Neuronal stem cell (in vitro differentiated cells): ENCODE data around the gene UGT1A9.
"Not testable (repeated sequence)": the region's sequence is repeated elsewhere in the genome, so short reads cannot be mapped to it uniquely, and the experiment has no call there.

Source experiments
- DNase-seq: peaks from one replicate; pipeline ENCODE4 v3.0.0-alpha.2; 2013; ENCODE audit warnings: low spot score
- H2AFZ ChIP-seq: one replicate; pipeline ENCODE4 v1.6.1; 2013; ENCODE audit warnings: mild to moderate bottlenecking, low read length, inconsistent platforms
- H2AK5ac ChIP-seq: 2 replicates; pipeline ENCODE4 v1.6.1; 2013; ENCODE audit warnings: low read depth, mild to moderate bottlenecking, inconsistent platforms, low read length, moderate library complexity, mixed read lengths
- H2BK120ac ChIP-seq: 2 replicates; pipeline ENCODE4 v1.6.1; 2013; ENCODE audit warnings: low read depth, mild to moderate bottlenecking, inconsistent platforms, low read length, moderate library complexity, mixed read lengths
- H2BK12ac ChIP-seq: one replicate; pipeline ENCODE4 v1.6.1; 2013; ENCODE audit warnings: low read length, inconsistent platforms
- H2BK15ac ChIP-seq: 2 replicates; pipeline ENCODE4 v1.6.1; 2013; ENCODE audit warnings: mild to moderate bottlenecking, low read length, inconsistent platforms, mixed read lengths
- H2BK5ac ChIP-seq: one replicate; pipeline ENCODE4 v1.6.1; 2013; ENCODE audit warnings: inconsistent platforms, mild to moderate bottlenecking, low read length, moderate library complexity
- H3K14ac ChIP-seq: one replicate; pipeline ENCODE4 v1.6.1; 2013; ENCODE audit warnings: low read length, inconsistent platforms
- H3K18ac ChIP-seq: 2 replicates; pipeline ENCODE4 v1.6.1; 2013; ENCODE audit warnings: low read length, inconsistent platforms
- H3K23ac ChIP-seq: 2 replicates; pipeline ENCODE4 v1.6.1; 2013; ENCODE audit warnings: low read depth, mild to moderate bottlenecking, mixed read lengths, low read length, inconsistent platforms; ENCODE audit not compliant: poor library complexity
- H3K27ac ChIP-seq: replicated peaks from 3 replicates; pipeline ENCODE4 v1.5.1; 2013; ENCODE audit warnings: low read length, inconsistent platforms
- H3K27me3 ChIP-seq, 3 experiments: 2 replicates each; pipeline ENCODE4 v1.6.1; 2013; ENCODE audit warnings: low read length in 3 of 3, mild to moderate bottlenecking in 2 of 3, inconsistent platforms in 1 of 3, low read depth in 1 of 3, mixed read lengths in 1 of 3, moderate library complexity in 1 of 3; ENCODE audit not compliant: control insufficient read depth in 3 of 3, insufficient read depth in 3 of 3
- H3K36me3 ChIP-seq, 2 donors: replicated peaks in 1 of 2; 2 replicates each; pipeline ENCODE4 v1.6.1; 2013; ENCODE audit warnings: low read length in 2 of 2; ENCODE audit not compliant: control insufficient read depth in 2 of 2, insufficient read depth in 2 of 2
- H3K4ac ChIP-seq: 2 replicates; pipeline ENCODE4 v1.6.1; 2013; ENCODE audit warnings: inconsistent platforms, mild to moderate bottlenecking, low read length, moderate library complexity
- H3K4me1 ChIP-seq, 2 donors: 1 replicate in 1 of 2; 2 replicates in 1 of 2; pipeline ENCODE4 v1.6.1; 2013; ENCODE audit warnings: low read length in 2 of 2, low read depth in 1 of 2; ENCODE audit not compliant: control insufficient read depth in 2 of 2, insufficient read depth in 1 of 2
- H3K4me2 ChIP-seq: one replicate; pipeline ENCODE4 v1.6.1; 2013; ENCODE audit warnings: mild to moderate bottlenecking, low read length, inconsistent platforms; ENCODE audit not compliant: insufficient read depth, poor library complexity, severe bottlenecking
- H3K4me3 ChIP-seq, 2 donors: 2 replicates each; pipeline ENCODE4 v1.5.1; 2013; ENCODE audit warnings: low read length in 2 of 2, mild to moderate bottlenecking in 2 of 2, inconsistent platforms in 1 of 2, moderate library complexity in 1 of 2
- H3K79me1 ChIP-seq: one replicate; pipeline ENCODE4 v1.6.1; 2013; ENCODE audit warnings: low read depth, mild to moderate bottlenecking, inconsistent platforms, low read length, moderate library complexity
- H3K9ac ChIP-seq: one replicate; pipeline ENCODE4 v1.6.1; 2013; ENCODE audit warnings: mild to moderate bottlenecking, low read depth, low read length, inconsistent platforms; ENCODE audit not compliant: poor library complexity
- H3K9me3 ChIP-seq, 2 donors: replicated peaks in 1 of 2; 2 replicates each; pipeline versions ENCODE3 to v1.6.1; 2013; ENCODE audit warnings: low read length in 2 of 2, mild to moderate bottlenecking in 2 of 2, inconsistent platforms in 1 of 2, low read depth in 1 of 2, mixed read lengths in 1 of 2, moderate library complexity in 1 of 2; ENCODE audit not compliant: control insufficient read depth in 2 of 2, insufficient read depth in 1 of 2
- H4K8ac ChIP-seq: one replicate; pipeline ENCODE4 v1.6.1; 2013; ENCODE audit warnings: low read depth, mild to moderate bottlenecking, inconsistent platforms, low read length, moderate library complexity
- H4K91ac ChIP-seq: one replicate; pipeline ENCODE4 v1.6.1; 2013; ENCODE audit warnings: low read length, low read depth, mild to moderate bottlenecking, inconsistent platforms; ENCODE audit not compliant: poor library complexity
- WGBS, 2 donors: extraction: QIAGEN DNeasy Blood & Tissue Kit; methylation state at CpG; one replicate each; pipeline ENCODE4 v1.1.7; 2013; ENCODE audit warnings: missing lambda C conversion rate in 2 of 2, mixed read lengths in 1 of 2; ENCODE audit not compliant: insufficient read length in 2 of 2, insufficient replicate concordance in 1 of 2; ENCODE audit errors: extremely low coverage in 2 of 2; 5-methylcytosine and 5-hydroxymethylcytosine counted together

The UGT1A9 gene

GRCh38 chr2:233751212-233752009, 79.7 kb downstream of the UGT1A9 start:
- H3K27me3 ChIP-seq, DNase-seq, H3K36me3 ChIP-seq, H3K23ac ChIP-seq, H2BK5ac ChIP-seq, H3K4me1 ChIP-seq, H2BK15ac ChIP-seq, H2AK5ac ChIP-seq, H2BK120ac ChIP-seq, H3K27ac ChIP-seq, H3K9ac ChIP-seq, H2AFZ ChIP-seq, H3K4me3 ChIP-seq, H4K8ac ChIP-seq, H3K79me1 ChIP-seq, H3K14ac ChIP-seq, H3K18ac ChIP-seq, H4K91ac ChIP-seq, H3K4ac ChIP-seq, H3K4me2 ChIP-seq, H2BK12ac ChIP-seq: not testable (repeated sequence)
- peaks cover 9 to 13% of the 10 kb centered on the region in 2 donors for H3K9me3 ChIP-seq
- WGBS, 2 donors: no CpG with 5 or more reads among the region's 2 CpGs

GRCh38 chr2:233754872-233755611, 83.3 kb downstream of the UGT1A9 start:
- DNase-seq: no peak
- no peak overlapping the region for H4K91ac ChIP-seq
- no peak overlapping the region for H2AK5ac ChIP-seq
- no peak overlapping the region for H3K14ac ChIP-seq
- no peak overlapping the region for H3K18ac ChIP-seq
- H2BK15ac ChIP-seq: no peak overlapping the region
- no peak overlapping the region for H2AFZ ChIP-seq
- no peak overlapping the region for H3K9ac ChIP-seq
- peak overlapping the region; percentile 62 for H3K23ac ChIP-seq
- peaks cover 9 to 13% of the 10 kb centered on the region in 2 donors for H3K9me3 ChIP-seq
- H2BK120ac ChIP-seq: no peak overlapping the region
- no peak overlapping the region for H3K4ac ChIP-seq
- no peak overlapping the region for H2BK12ac ChIP-seq
- peak overlapping the region in 1 of 2 donors; percentile 60 for H3K4me3 ChIP-seq
- H3K4me2 ChIP-seq: no peak overlapping the region
- peaks cover 0 to 4% of the 10 kb centered on the region in 2 donors for H3K4me1 ChIP-seq
- no peak overlapping the region for H3K27ac ChIP-seq
- no peaks in the 10 kb centered on the region for H3K36me3 ChIP-seq
- H2BK5ac ChIP-seq: no peak overlapping the region
- whole genome bisulfite sequencing, 2 donors: no CpG with 5 or more reads among the region's 44 CpGs
- no peaks in the 10 kb centered on the region for H3K27me3 ChIP-seq
- no peak overlapping the region for H4K8ac ChIP-seq
- H3K79me1 ChIP-seq: no peaks in the 10 kb centered on the region

- Histone ChIP-seq H3K14ac (no peak overlapping the region), H3K4me1 (peaks cover 0 to 4% of the 10 kb centered on the region in 2 donors), H3K36me3 (no peaks in the 10 kb centered on the region), H3K9ac (no peak overlapping the region), H3K4ac (no peak overlapping the region), H3K4me2 (no peak overlapping the region), H3K9me3 (peaks cover 1 to 8% of the 10 kb centered on the region in 2 donors), H2BK120ac (no peak overlapping the region), H4K8ac (no peak overlapping the region), H2AK5ac (no peak overlapping the region), H3K23ac (no peak overlapping the region), H2AFZ (no peak overlapping the region), H3K79me1 (no peaks in the 10 kb centered on the region), H3K27me3 (no peaks in the 10 kb centered on the region), H2BK15ac (no peak overlapping the region), H2BK12ac (no peak overlapping the region), H3K4me3 (no peak overlapping the region), H3K18ac (no peak overlapping the region), H4K91ac (no peak overlapping the region), H3K27ac (no peak overlapping the region), H2BK5ac (no peak overlapping the region)
- WGBS, 2 donors: no CpG with 5 or more reads among the region's 7 CpGs
- no peak for DNase-seq
Observed at GRCh38 chr2:233756429-233757081, 84.9 kb downstream of the UGT1A9 start.

- no peak overlapping the region for H2BK5ac ChIP-seq
- H3K27me3 ChIP-seq: no peaks in the 10 kb centered on the region
- no peaks in the 10 kb centered on the region for H3K36me3 ChIP-seq
- H3K9ac ChIP-seq: no peak overlapping the region
- no peak overlapping the region for H4K8ac ChIP-seq
- H2BK12ac ChIP-seq: no peak overlapping the region
- H2BK15ac ChIP-seq: no peak overlapping the region
- DNase-seq: no peak
- H3K4ac ChIP-seq: no peak overlapping the region
- no peak overlapping the region for H3K4me3 ChIP-seq
- no peaks in the 10 kb centered on the region for H3K79me1 ChIP-seq
- H4K91ac ChIP-seq: no peak overlapping the region
- H3K18ac ChIP-seq: no peak overlapping the region
- no peak overlapping the region for H2AFZ ChIP-seq
- no peak overlapping the region for H3K14ac ChIP-seq
- H3K9me3 ChIP-seq: peaks cover 0 to 7% of the 10 kb centered on the region in 2 donors
- H3K27ac ChIP-seq: no peak overlapping the region
- H2AK5ac ChIP-seq: no peak overlapping the region
- no peaks in the 10 kb centered on the region for H3K4me1 ChIP-seq
- no peak overlapping the region for H2BK120ac ChIP-seq
- H3K4me2 ChIP-seq: no peak overlapping the region
- no peak overlapping the region for H3K23ac ChIP-seq
Observed at GRCh38 chr2:233758141-233758540, 86.4 kb downstream of the UGT1A9 start.
